Middle frontal gyrus (tissue), 1 donor: ENCODE results near the gene PLP1.
"Not testable (repeated sequence)": the region's sequence is repeated elsewhere in the genome, so short reads cannot be mapped to it uniquely, and the experiment has no call there.

Experiments
- DNase-seq: peaks from one replicate; pipeline ENCODE4 v3.0.0-alpha.2; 2015; ENCODE audit warnings: low spot score; ENCODE audit errors: extremely low spot score

The PLP1 gene, protein sequence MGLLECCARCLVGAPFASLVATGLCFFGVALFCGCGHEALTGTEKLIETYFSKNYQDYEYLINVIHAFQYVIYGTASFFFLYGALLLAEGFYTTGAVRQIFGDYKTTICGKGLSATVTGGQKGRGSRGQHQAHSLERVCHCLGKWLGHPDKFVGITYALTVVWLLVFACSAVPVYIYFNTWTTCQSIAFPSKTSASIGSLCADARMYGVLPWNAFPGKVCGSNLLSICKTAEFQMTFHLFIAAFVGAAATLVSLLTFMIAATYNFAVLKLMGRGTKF

DNA sequence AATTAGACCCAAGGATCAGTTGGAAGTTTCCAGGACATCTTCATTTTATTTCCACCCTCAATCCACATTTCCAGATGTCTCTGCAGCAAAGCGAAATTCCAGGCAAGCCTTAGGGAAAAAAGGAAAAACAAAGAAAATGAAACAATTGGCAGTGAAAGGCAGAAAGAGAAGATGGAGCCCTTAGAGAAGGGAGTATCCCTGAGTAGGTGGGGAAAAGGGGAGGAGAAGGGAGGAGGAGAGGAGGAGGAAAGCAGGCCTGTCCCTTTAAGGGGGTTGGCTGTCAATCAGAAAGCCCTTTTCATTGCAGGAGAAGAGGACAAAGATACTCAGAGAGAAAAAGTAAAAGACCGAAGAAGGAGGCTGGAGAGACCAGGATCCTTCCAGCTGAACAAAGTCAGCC lies at the start of gene PLP1:
Gene PLP1 (plus strand): TSS at position 295 of the 400 bp plus-strand sequence. CDS start 156 bp downstream, outside the sequence.
- DNase-seq, result no peak

GRCh38 chrX:103727115-103727514 lies 49.5 kb upstream of the PLP1 start:
- DNase-seq, result no peak

- DNase-seq, result no peak
These were observed 47.6 kb upstream of the PLP1 start for GRCh38 chrX:103729015-103729414.

GRCh38 chrX:103730147-103730795 lies 46.4 kb upstream of the PLP1 start:
- no peak for DNase-seq

DNA sequence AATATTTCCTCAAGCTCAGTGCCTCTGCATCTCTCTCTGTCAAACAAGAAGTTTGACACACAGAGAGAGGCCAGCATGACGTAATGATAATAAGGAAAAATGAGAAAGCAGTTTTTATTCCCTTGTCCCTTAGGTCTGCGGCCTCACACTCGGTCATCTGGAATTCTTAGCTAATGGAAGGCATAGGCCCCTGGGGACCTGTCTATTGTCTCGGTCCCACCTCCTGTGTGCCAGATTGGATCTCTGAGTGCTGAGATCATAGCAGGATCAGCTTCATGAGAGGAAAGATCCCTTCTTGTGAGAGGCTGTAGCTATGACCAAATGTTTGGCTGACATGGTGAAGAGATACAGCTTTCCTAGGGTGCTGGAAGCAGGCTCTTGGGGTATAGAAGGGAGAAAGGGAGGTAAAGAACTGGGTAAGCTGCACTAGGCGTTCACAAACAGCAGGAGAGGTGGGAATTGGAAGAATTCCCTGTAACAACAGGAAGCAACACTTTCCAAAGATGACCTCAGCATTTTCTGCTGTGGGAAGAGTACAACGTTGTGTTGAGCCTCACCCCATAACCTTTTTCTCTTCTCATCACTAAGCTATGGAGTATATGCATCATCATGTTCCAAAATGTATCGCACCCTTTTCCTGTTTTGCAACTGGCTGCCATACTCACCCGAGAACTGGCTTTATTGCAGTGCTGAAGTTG lies 45.7 kb upstream of the PLP1 start:
- DNase-seq, result no peak

DNA sequence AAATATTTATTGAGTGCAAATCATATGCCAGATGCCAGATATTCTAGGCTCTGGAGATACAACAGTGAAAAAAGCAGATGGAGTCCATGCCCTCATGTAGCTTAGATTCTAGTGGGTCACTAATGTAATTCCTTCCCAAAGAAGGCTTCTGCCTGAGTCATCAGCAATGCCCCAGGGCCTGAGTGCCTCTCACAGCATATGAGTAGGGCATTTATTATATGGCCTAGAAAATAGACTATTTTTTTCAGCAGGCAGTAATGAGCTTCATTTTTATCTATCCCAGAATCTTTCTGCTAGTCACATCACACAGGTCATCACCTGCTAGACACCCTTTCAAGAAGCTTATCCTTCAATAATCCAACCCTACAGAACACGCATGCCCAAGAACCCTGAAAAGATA lies 43.6 kb upstream of the PLP1 start:
- no peak for DNase-seq

- no peak for DNase-seq
These were observed 42.4 kb upstream of the PLP1 start for GRCh38 chrX:103734125-103734760.

GRCh38 chrX:103737696-103738095 lies 38.9 kb upstream of the PLP1 start:
- no peak for DNase-seq

- DNase-seq, result no peak
These were observed 37.2 kb upstream of the PLP1 start for GRCh38 chrX:103739421-103739820.

DNA sequence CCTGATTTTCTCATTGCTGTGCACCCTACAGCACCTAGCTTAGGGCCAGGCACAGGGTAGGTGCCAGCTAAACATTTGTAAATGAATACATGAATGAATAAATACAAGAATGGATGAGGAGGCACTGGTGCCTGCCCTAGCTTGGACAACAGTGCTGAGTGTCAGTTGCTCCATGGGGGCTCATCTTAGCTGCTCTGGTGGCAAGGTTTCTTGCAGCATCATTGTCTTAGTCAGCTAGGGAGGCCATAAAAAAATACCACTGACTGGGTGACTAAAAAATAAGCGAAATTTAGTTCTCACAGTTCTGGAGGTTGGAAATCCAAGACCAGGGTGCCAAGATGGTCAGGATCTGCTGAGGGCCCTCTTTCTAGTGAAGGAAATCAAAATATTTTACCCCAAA lies 34.8 kb upstream of the PLP1 start:
- no peak for DNase-seq

DNA sequence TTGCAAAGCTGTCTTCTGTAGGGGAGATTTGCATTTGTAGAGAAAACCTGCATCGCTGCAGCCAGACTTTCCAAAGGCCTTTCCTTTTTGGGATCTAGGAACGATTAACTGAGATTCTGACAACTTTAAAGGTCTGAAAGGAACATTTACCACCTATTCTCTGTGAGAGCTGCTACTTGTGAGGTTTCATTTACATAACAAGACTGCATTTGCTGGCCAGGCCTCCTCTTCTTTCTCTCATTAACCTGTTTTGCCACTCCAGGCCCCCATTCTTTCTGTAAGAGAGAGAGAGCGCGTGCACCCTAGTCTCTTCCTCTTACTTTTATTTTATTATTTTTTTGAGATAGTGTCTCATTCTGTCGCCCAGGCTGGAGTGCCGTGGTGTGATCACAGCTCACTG lies 34.3 kb upstream of the PLP1 start:
- DNase-seq, result no peak

DNA sequence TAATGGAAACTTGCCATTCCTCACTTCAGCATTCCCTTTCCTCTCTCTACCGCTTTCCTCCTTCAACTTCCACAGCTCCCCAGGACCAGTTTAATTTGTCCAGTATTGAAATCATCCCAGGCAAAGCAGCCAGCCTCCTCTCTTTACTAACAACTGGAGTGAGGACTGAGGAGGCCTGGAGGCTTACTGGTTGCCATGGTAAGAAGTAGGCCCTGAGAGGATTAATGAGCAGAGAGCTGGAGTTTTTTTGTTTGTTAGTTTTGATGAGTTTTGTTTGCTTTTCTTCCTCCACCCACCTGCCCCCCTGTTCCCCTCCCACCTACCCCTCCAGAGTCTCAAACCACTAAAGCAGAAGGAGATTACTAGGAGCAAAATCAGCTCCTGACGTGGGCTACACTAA lies 29.5 kb upstream of the PLP1 start:
- no peak for DNase-seq

GRCh38 chrX:103754401-103754800 lies 22.2 kb upstream of the PLP1 start:
- DNase-seq, result no peak

DNA sequence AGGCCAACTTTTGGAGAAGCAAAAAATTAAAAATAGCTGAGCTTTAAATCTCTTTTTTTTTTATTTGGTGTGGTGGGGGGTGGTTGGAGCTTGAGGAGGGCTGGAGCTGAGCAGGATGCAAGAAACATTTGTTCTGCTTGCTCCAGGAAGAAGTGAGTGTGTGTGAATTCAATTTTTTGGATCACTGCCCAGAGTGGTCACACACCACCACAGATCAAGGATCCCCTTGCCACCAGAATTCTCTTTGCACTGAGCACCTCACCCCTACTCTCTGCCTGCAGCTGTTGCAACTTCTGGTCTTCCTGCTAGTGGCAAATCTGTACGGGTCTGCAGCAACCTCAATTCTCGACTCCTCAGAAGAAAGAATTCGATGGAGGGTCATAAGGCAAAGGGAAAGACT lies 19.9 kb upstream of the PLP1 start:
- DNase-seq, result no peak

DNA sequence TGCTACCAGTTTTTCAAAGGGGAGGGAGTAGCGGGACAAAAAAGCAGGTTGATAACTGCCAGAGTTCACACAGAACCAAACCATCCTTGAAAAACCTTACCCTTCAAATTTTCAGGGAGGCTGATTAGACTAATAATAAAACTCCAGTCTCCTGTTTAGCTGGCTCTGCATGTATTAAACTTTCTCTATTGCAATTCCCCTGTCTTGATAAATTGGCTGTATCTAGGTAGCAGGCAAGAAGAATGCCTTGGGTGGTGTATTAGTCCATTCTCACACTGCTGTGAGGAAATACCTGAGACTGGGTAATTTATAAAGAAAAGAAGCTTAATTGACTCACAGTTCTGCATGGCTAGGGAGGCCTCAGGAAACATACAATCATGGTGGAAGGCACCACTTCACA lies 18.1 kb upstream of the PLP1 start:
- no peak for DNase-seq

DNA sequence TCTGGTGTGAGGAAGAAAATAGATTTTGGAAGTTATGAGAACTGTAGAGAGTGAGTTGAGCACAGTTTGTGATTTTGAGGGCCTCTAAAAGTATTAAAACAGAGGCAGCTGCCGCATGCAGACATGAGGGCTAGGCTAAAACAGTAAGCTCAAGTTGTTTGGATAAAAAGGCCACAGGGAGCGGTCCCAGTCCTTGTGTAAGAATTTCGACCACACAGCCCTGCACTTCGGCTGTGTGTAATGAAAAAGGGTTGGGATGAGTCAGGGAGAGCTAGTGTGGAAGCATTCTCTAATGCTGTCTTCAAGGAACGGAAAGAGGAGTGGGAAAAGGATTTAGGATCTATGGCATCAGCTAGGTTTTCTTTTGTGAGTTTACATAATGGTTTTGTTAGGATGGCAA lies 13.1 kb upstream of the PLP1 start:
- DNase-seq, result not testable (repeated sequence)

DNA sequence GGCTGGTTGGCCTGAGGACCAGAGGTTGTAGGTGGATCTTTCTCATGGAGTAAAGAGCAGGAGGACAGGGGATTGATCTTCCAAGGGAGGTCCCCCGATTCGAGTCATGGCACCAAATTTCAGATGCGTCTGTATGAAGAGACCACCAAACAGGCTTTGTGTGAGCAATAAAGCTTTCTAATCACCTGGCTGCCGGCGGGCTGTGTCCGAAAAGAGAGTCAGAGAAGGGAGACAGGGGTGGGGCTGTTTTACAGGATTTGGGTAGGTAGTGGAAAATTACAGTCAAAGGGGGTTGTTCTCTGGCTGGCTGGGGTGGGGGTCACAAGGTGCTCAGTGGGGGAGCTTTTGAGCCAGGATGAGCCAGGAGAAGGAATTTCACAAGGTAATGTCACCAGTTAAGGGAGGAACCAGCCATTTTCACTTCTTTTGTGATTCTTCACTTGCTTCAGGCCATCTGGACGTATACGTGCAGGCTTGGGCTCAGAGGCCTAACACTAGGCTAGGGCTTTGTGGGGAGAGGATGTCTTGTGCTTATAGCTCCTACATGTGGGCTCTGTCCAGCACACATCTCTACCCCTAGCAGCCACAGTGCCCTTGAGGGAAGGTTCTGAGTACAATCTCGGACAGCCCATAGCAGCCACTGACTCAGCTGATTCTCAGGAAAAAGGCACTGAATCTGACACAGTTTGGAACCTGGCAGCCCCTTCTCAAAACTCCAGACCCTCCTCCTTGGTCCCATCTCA lies 9.7 kb upstream of the PLP1 start:
- DNase-seq, result not testable (repeated sequence)

DNA sequence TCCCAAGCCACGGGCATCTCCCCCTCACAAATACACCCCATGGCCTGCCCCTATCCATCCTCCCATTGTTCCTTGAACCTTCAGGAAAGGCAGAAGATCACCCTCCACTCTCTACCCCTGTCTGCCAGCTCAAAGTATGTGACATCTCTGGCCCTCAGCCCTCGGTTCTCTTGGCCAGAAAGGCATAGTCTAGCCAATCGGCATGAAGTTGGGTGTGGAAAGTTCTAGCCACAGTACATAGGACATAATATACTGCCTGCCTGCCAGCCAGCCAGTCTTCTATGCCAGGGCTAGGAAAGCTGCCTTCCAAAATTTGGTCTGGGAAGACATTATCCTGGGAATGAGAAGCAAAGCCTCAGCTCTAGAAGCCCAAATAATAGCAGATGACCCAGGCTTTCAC lies 3.2 kb upstream of the PLP1 start:
- DNase-seq, result no peak

- peak; percentile 39 for DNase-seq
These were observed 2.5 kb upstream of the PLP1 start for GRCh38 chrX:103774070-103774642.

- no peak for DNase-seq
These were observed 2.6 kb downstream of the PLP1 start for GRCh38 chrX:103779141-103779789.
